HepG2 (cell line): ENCODE measurements around the gene RAD9A. TPM values are rescaled to one million over a fixed set of nuclear protein-coding genes. Genes with fewer than 3 reads are reported as not detected.

Source experiments
- ATAC-seq: fragments of 200-7000 bp; cut with Tn5 transposase; 3 replicates; pipeline ENCODE4 v1.9.1; 2020; ENCODE audit warnings: mild to moderate bottlenecking, moderate library complexity
- BruUV-seq: library from RNA; stranded (reverse); fragments of 400-500 nt; replicated peaks from 2 replicates; lab custom pipeline; 2021; lab: Mats Ljungman, UMichigan
- CTCF ChIA-PET: fragments of 300-600 bp; formaldehyde crosslinking; extraction: SDS; loops from one replicate; lab custom pipeline; 2021; ENCODE audit warnings: low total read pairs, inconsistent platforms, low intra/inter-chr PET ratio; lab: Yijun Ruan, JAX
- POLR2A ChIA-PET: fragments of 350-600 bp; sonication (Branson Sonifier 250); formaldehyde crosslinking; loops from one replicate; lab custom pipeline; 2020; ENCODE audit warnings: antibody characterized with exemption, inconsistent platforms; lab: Yijun Ruan, JAX
- DNase-seq: peaks from one replicate; pipeline ENCODE4 v3.0.0-alpha.2; 2015; ENCODE audit warnings: low spot score
- FAIRE-seq: peaks from 3 replicates; lab custom pipeline; 2011; peaks lifted over from hg19 to GRCh38; lab: Jason Lieb, UNC
- H2AFZ ChIP-seq: one replicate; pipeline ENCODE4 v1.6.1; 2011; ENCODE audit warnings: low read length, inconsistent platforms
- H3K27ac ChIP-seq: fragments of 300-600 bp; 3 replicates; pipeline ENCODE4 v1.8.0; 2011; ENCODE audit warnings: mixed run types, mild to moderate bottlenecking, mixed read lengths, low read length, inconsistent platforms; ENCODE audit not compliant: insufficient read depth; ENCODE audit errors: extremely low read length
- H3K27me3 ChIP-seq, 2 experiments: fragments of 200-600 bp in 1 of 2; 2 replicates in 1 of 2; 3 replicates in 1 of 2; pipeline versions ENCODE4 v1.6.0 to v1.8.0; 2011; ENCODE audit warnings: low read length in 2 of 2, mild to moderate bottlenecking in 2 of 2, moderate library complexity in 2 of 2, inconsistent platforms in 1 of 2; ENCODE audit not compliant: insufficient read depth in 2 of 2, control insufficient read depth in 1 of 2
- H3K36me3 ChIP-seq, 2 experiments: fragments of 200-600 bp in 1 of 2; replicated peaks in 1 of 2; 2 replicates in 1 of 2; 3 replicates in 1 of 2; pipeline versions ENCODE4 v1.5.1 to v1.8.0; 2011; ENCODE audit warnings: low read length in 2 of 2, inconsistent platforms in 1 of 2; ENCODE audit not compliant: insufficient read depth in 2 of 2, control insufficient read depth in 1 of 2
- H3K4me1 ChIP-seq: 2 replicates; pipeline ENCODE4 v1.5.1; 2012; ENCODE audit warnings: low read length, inconsistent platforms; ENCODE audit not compliant: insufficient read depth
- H3K4me2 ChIP-seq: 2 replicates; pipeline ENCODE4 v1.6.0; 2011; ENCODE audit warnings: low read depth, low read length, inconsistent platforms
- H3K4me3 ChIP-seq, 3 experiments: fragments of 200-600 bp in 1 of 3; sonication (generic), shearing (Covaris generic) in 1 of 3; replicated peaks in 1 of 3; 2 replicates each; pipeline ENCODE4 v1.5.1; 2011 to 2016; ENCODE audit warnings: low read length in 3 of 3, inconsistent platforms in 2 of 3, low read depth in 2 of 3, mild to moderate bottlenecking in 2 of 3, control low read depth in 1 of 3, mixed read lengths in 1 of 3; ENCODE audit not compliant: insufficient read depth in 1 of 3
- H3K79me2 ChIP-seq: one replicate; pipeline ENCODE4 v1.6.1; 2011; ENCODE audit warnings: low read length, inconsistent platforms; ENCODE audit not compliant: insufficient read depth
- H3K9ac ChIP-seq: 2 replicates; pipeline ENCODE4 v1.6.0; 2011; ENCODE audit warnings: mild to moderate bottlenecking, low read depth, low read length, inconsistent platforms; ENCODE audit not compliant: insufficient read depth
- H3K9me3 ChIP-seq: 2 replicates; pipeline ENCODE4 v1.5.1; 2012; ENCODE audit warnings: mild to moderate bottlenecking, low read length
- H4K20me1 ChIP-seq: 2 replicates; pipeline ENCODE4 v1.6.0; 2011; ENCODE audit warnings: inconsistent platforms, mild to moderate bottlenecking, low read length, moderate library complexity; ENCODE audit not compliant: insufficient read depth
- ARNTL ChIP-seq: sonication (generic); formaldehyde crosslinking; IDR thresholded peaks from 2 replicates; pipeline ENCODE4 v1.4.0; 2020; ENCODE audit warnings: mild to moderate bottlenecking, missing genetic modification reagents
- FIP1L1 ChIP-seq: fragments of 200-400 bp; formaldehyde crosslinking; IDR thresholded peaks from 2 replicates; pipeline ENCODE4 v1.6.1; 2018; ENCODE audit warnings: low read depth, mild to moderate bottlenecking, low read length, moderate library complexity, borderline replicate concordance; ENCODE audit not compliant: insufficient read depth
- FOXK1 ChIP-seq: sonication (generic); formaldehyde crosslinking; IDR thresholded peaks from 2 replicates; pipeline ENCODE4 v1.4.0; 2020; ENCODE audit warnings: low read depth, missing genetic modification reagents, borderline replicate concordance
- GMEB1 ChIP-seq: sonication (generic); formaldehyde crosslinking; IDR thresholded peaks from 2 replicates; pipeline ENCODE4 v1.5.1; 2020; ENCODE audit warnings: missing genetic modification reagents, mild to moderate bottlenecking, borderline replicate concordance
- HMG20A ChIP-seq: IDR thresholded peaks from 2 replicates; pipeline ENCODE4 v1.6.1; 2016; ENCODE audit warnings: borderline replicate concordance
- MATR3 ChIP-seq: sonication (generic); formaldehyde crosslinking; IDR thresholded peaks from 2 replicates; pipeline ENCODE4 v1.4.0; 2020; ENCODE audit warnings: missing genetic modification reagents
- PHF8 ChIP-seq: sonication (generic); formaldehyde crosslinking; IDR thresholded peaks from 2 replicates; pipeline ENCODE4 v1.5.0; 2020; ENCODE audit warnings: missing genetic modification reagents
- TRIM24 ChIP-seq: sonication (generic); formaldehyde crosslinking; IDR thresholded peaks from 2 replicates; pipeline ENCODE4 v1.8.0; 2022; ENCODE audit warnings: mild to moderate bottlenecking, missing genetic modification reagents
- ZNF136 ChIP-seq: sonication (generic); formaldehyde crosslinking; IDR thresholded peaks from 2 replicates; pipeline ENCODE4 v1.8.1; 2022; ENCODE audit warnings: low read depth, mild to moderate bottlenecking, moderate library complexity, missing genetic modification reagents
- ZNF572 ChIP-seq: sonication (generic); formaldehyde crosslinking; IDR thresholded peaks from 2 replicates; pipeline ENCODE4 v1.5.1; 2020; ENCODE audit warnings: mild to moderate bottlenecking, missing genetic modification reagents
- ZNF790 ChIP-seq: sonication (generic); formaldehyde crosslinking; IDR thresholded peaks from 2 replicates; pipeline ENCODE4 v1.8.0; 2022; ENCODE audit warnings: missing genetic modification reagents, mild to moderate bottlenecking, borderline replicate concordance
- WGBS: methylation state at CpG from one replicate; pipeline ENCODE4 v1.1.6; 2017; ENCODE audit warnings: low lambda C conversion rate; 5-methylcytosine and 5-hydroxymethylcytosine counted together
- in situ Hi-C: cut with HindIII; loops from 2 replicates; pipeline ENCODE4 v1.10.0; 2017; ENCODE audit warnings: low pct_unique_long_range_greater_than_20kb; ENCODE audit not compliant: extremely low pct_ligation_motif_present
- intact Hi-C: fragments of 100-400 bp; cut with micrococcal nuclease; formaldehyde crosslinking; loops from one replicate; pipeline ENCODE4 v1.10.0; 2022; ENCODE audit not compliant: unreplicated experiment
- polyA plus RNA-seq, 8 experiments: library from polyadenylated mRNA; depleted of rRNA in 3 of 8; stranded (reverse) in 7 of 8; unstranded in 1 of 8; fragments of >200 nt; fragmentation: Illumina TruSeq in 4 of 8; extraction: Trizol in 4 of 8; gene quantifications; 2 replicates each; pipeline versions ENCODE4 v1.2.1 to v1.2.3, GENCODE V29; 2011 to 2016; ENCODE audit warnings: low read depth in 4 of 8, missing spikeins in 1 of 8, mixed read lengths in 1 of 8; ENCODE audit not compliant: insufficient read depth in 1 of 8
- total RNA-seq, 5 experiments: library from RNA; depleted of rRNA; stranded (reverse); fragments of >200 nt; fragmentation: Illumina TruSeq; extraction: Trizol; gene quantifications; 2 replicates each; pipeline ENCODE4 v1.2.3, GENCODE V29; 2016; ENCODE audit warnings: low read depth in 1 of 5
- TF ChIP-seq, protein P1 (sequence below): sonication (generic); formaldehyde crosslinking; IDR thresholded peaks from 2 replicates; pipeline ENCODE4 v1.5.1; 2020; ENCODE audit warnings: missing genetic modification reagents, mild to moderate bottlenecking, borderline replicate concordance
- TF ChIP-seq, protein P2 (sequence below): sonication (generic); formaldehyde crosslinking; IDR thresholded peaks from 2 replicates; pipeline ENCODE4 v1.4.0; 2020; ENCODE audit warnings: missing genetic modification reagents, mild to moderate bottlenecking, borderline replicate concordance

Gene RAD9A
- total and polyA plus RNA-seq, 2 of the 13 experiments (the other 11 are each of a cell fraction or from before 2014, with no cell fraction given), result 10.1 to 15.7 TPM

GRCh38 chr11:67415501-67416304 is 23.9 kb downstream of the RAD9A start, which contains the start of gene CARNS1 (continued):
- no peak for TF ChIP-seq FIP1L1
- TF ChIP-seq, all 625 proteins: peak for 0

DNA sequence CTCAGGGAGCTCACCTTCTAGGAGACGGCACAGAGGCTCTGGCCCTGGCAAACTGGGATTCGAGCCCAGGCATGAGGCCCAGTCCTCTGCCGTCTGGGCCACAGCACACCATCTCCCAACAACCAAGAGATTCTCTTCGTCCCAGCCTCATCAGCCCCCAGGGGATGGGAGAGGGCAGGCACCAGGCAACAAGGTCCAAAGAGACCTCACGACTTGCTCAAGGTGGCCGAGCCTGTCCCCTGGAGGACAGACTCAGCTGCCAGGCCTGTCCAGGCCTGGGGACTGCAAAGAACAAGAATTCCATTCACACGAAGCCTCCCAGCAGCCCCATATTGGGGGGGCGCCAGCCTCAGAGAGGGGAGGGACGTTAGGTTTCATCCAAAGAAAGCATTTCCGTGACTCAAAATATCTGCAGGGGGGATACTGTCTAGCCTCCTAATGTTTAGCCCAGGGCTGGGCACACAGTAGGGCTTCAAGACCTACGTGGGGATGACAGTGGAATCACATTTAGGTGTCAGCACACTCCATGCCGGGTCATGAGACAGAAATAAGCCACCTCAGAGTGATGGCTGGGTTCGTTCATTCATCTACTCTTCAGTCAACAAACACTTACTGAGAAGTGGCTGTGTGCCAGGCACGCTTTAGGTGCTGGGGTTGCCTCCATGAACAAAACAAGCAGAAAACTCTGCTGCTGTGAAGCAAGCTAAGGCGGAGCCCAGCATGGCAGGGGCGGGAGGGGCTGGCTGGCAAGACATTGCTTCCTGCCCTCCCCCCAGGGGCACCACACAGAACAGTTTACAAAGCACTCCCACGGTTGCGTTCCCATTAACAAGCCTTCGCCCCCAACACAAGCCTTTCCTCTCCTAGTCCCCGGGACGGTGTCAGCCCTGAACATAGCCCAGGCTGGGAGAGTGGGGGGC is 24.9 kb downstream of the RAD9A start:
- in situ Hi-C loops, result no loop called here
- Histone ChIP-seq H3K36me3 (no peaks in the 10 kb centered on the region), H3K79me2 (no peaks in the 10 kb centered on the region), H3K4me2 (peak overlapping the region; percentile 64), H3K27me3 (peaks cover 11 to 64% of the 10 kb centered on the region in 2 experiments; a peak in 4 of 5 replicates), H3K4me1 (peaks cover 65% of the 10 kb centered on the region), H3K9ac (no peak overlapping the region), H2AFZ (no peak overlapping the region), H3K4me3 (peak overlapping the region in 1 of 3 experiments; percentile 11; a peak in 1 of 6 replicates), H3K27ac (no peak overlapping the region), H3K9me3 (no peaks in the 10 kb centered on the region), H4K20me1 (no peaks in the 10 kb centered on the region)
- DNase-seq (peak; percentile 64), ATAC-seq (no peak), FAIRE-seq (no peak)
- 8% methylated on average over 12 of the region's 21 CpGs for WGBS
- intact Hi-C loops, result no loop called here
- CTCF ChIA-PET, result no interaction called here
- BruUV-seq, result no TSS peak
- POLR2A ChIA-PET, result interaction anchor here (0.9 to 7.4 kb wide), 3 partner anchors 11 to 25 kb away, joined by 4 to 78 read pairs (median 6); partner anchors contain the start of genes PPP1CA, RAD9A, RPS6KB2 and TBC1D10C
- TF ChIP-seq, protein P1, sequence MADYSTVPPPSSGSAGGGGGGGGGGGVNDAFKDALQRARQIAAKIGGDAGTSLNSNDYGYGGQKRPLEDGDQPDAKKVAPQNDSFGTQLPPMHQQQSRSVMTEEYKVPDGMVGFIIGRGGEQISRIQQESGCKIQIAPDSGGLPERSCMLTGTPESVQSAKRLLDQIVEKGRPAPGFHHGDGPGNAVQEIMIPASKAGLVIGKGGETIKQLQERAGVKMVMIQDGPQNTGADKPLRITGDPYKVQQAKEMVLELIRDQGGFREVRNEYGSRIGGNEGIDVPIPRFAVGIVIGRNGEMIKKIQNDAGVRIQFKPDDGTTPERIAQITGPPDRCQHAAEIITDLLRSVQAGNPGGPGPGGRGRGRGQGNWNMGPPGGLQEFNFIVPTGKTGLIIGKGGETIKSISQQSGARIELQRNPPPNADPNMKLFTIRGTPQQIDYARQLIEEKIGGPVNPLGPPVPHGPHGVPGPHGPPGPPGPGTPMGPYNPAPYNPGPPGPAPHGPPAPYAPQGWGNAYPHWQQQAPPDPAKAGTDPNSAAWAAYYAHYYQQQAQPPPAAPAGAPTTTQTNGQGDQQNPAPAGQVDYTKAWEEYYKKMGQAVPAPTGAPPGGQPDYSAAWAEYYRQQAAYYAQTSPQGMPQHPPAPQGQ (CRISPR knock-in tag), result no peak
- TF ChIP-seq FOXK1, result no peak
- 0 out of 2 replicates have a peak, but pooled peaks have one; percentile 16 for TF ChIP-seq PHF8
- no peak for TF ChIP-seq HMG20A (CRISPR knock-in tag)
- TF ChIP-seq, protein P2, sequence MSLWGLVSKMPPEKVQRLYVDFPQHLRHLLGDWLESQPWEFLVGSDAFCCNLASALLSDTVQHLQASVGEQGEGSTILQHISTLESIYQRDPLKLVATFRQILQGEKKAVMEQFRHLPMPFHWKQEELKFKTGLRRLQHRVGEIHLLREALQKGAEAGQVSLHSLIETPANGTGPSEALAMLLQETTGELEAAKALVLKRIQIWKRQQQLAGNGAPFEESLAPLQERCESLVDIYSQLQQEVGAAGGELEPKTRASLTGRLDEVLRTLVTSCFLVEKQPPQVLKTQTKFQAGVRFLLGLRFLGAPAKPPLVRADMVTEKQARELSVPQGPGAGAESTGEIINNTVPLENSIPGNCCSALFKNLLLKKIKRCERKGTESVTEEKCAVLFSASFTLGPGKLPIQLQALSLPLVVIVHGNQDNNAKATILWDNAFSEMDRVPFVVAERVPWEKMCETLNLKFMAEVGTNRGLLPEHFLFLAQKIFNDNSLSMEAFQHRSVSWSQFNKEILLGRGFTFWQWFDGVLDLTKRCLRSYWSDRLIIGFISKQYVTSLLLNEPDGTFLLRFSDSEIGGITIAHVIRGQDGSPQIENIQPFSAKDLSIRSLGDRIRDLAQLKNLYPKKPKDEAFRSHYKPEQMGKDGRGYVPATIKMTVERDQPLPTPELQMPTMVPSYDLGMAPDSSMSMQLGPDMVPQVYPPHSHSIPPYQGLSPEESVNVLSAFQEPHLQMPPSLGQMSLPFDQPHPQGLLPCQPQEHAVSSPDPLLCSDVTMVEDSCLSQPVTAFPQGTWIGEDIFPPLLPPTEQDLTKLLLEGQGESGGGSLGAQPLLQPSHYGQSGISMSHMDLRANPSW (CRISPR knock-in tag), result no peak
- TF ChIP-seq ZNF136 (CRISPR knock-in tag), result no peak
- TF ChIP-seq ZNF572 (CRISPR knock-in tag), result no peak
- TF ChIP-seq MATR3 (CRISPR knock-in tag), result no peak
- no peak for TF ChIP-seq GMEB1 (CRISPR knock-in tag)
- no peak for TF ChIP-seq ARNTL (CRISPR knock-in tag)
- TF ChIP-seq TRIM24 (CRISPR knock-in tag), result no peak
- TF ChIP-seq ZNF790, result no peak
